DLD1 (cell line): Measurements from ENCODE around the gene TUBB3.
"Not testable (repeated sequence)": the region's sequence is repeated elsewhere in the genome, so short reads cannot be mapped to it uniquely, and the experiment has no call there.

Experiments used
- in situ Hi-C: cut with HindIII; loops from 2 replicates; pipeline ENCODE4 v1.10.0; 2017; ENCODE audit warnings: low sequenced_read_pairs

Gene TUBB3

DNA sequence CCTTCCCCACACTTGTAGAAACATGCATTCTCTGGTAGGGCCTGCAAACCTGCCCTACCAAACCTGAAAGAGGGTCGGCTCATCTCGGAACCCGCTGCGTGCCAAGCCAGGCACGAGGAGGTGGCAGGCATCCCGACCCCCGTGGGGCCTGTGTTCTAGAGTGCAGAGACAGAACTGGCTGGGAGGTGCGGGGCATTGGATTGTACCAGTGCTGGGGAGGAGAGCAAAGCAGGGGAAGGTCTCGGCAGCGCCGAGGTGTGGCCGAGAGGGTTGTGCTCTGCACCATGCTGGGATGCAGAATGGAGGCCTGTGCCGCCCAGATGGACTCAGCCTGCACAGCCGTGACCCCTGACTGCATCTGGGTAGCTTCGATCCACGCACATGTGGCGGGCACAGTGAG is 22.3 kb upstream of the TUBB3 start:
- in situ Hi-C loops, result no loop called here

DNA sequence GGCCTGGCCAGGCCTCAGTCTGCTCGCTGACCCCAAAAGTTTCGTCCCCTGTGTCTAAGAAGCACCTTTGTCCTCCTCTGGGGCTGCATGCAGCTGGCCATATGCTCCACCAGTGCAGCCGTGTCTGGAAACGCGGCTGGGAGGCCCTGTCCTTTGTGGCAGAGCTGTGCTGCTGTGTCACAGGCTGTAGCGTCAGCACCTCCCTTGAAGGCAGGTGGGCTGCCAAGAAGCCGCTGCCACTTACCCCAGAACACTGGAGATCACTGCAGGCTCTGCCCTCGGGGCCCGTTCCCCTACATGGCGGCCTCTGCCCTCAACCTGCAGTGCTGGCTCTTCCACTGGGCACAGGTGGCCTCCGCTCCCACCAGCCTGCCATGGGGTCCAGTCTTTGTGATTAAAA is 20.2 kb upstream of the TUBB3 start:
- in situ Hi-C loops, result no loop called here

DNA sequence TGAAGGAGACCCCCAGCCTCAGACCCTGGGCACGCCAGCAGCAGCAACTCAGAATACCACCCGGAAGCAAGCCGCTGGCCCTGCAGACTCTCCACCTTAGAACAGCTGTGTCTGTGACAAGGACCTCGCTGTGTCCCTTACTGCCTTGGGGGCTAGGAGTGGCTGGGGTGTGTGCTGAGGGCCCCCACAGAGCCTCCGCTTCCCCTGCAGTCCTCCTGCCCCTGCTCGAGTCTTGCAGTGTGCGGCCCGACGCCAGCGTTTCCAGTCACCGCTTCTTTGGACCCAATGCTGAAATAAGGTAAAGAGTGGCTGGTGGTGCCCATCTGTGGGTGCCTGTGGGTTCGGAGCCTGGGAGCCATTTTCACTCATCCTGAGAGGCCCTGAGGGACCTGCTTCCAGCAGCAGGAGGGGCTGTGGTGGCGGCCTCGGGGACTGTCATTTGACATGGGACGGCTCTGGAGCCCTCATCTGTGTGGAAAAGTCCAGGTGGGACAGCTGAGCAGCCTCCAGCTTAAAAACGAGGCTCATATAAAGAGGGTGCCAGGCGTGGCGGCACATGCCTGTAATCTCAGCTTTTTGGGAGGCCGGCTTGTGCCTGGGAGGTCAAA is 19.1 kb upstream of the TUBB3 start:
- in situ Hi-C loops, result no loop called here

DNA sequence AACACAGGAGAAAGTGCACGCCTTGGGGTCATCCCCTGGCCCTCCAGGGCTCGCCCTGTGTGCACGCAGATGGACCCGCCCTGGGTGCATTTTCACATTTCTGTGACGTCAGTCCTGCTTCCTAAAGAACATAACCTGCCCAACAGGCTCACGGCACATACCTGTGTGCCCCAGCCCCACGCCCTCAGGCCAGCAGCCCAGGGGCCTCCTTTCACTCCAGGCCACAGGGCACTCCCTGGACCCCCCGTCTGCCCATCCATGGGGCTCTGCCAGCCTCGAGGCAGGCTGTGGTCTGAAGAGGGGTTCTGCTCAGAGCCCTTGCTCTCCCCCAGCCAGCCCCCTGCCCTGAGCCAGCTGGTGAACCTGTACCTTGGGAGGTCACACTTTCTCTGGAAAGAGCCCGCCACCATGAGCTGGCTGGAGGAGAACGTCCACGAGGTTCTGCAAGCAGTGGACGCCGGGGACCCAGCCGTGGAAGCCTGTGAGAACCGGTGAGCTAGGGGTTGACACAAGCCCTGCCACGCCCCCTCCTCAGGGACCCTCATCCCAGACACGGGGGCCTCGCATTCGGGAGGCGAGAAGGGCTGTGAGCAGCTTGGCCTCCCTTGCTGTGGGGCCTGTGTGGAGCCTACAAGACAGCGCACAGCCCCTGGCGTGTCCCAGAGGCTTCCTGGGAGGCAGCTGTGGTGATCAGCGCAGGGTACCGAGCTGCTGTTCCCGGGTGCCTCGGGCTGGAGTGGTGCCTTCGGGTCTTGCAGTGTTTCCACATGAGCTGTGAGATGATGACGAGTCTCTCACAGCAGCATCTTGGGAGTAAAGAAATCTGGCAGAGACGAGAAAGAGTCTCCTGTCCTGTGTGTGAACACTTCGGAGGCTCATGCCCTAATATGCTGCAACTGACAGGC is 18.3 kb upstream of the TUBB3 start:
- in situ Hi-C loops, result no loop called here

DNA sequence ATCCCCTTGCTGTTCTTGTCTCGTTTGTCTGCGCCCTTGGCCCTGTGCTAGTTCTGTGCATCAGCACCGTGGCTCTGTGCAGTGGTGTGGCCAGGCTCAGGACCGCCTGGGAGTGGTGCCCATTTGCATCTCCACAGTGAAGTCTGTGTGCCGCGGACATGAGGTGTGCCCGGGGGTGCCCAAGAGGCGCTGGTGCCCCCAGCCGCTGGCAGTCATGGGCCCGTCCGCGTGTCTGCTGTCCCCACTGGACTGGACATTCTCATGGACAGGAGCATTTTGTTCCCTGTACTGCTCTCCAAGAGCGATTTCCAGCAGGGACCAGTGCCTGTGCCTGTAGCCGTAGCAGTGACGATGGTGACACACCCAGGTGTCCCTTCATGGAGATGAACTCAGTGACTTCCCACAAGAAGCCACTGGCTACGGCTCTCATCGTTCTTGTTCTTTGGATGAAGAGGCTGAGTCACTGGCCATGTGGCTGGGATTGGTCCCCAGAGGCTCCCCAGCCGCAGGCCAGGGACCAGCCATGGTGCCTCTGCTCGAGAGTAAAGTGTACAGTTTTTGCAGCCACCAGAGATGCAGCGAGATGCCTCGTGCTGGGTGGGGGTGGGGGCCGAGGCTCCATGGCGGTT is 17.5 kb upstream of the TUBB3 start:
- in situ Hi-C loops, result no loop called here

DNA sequence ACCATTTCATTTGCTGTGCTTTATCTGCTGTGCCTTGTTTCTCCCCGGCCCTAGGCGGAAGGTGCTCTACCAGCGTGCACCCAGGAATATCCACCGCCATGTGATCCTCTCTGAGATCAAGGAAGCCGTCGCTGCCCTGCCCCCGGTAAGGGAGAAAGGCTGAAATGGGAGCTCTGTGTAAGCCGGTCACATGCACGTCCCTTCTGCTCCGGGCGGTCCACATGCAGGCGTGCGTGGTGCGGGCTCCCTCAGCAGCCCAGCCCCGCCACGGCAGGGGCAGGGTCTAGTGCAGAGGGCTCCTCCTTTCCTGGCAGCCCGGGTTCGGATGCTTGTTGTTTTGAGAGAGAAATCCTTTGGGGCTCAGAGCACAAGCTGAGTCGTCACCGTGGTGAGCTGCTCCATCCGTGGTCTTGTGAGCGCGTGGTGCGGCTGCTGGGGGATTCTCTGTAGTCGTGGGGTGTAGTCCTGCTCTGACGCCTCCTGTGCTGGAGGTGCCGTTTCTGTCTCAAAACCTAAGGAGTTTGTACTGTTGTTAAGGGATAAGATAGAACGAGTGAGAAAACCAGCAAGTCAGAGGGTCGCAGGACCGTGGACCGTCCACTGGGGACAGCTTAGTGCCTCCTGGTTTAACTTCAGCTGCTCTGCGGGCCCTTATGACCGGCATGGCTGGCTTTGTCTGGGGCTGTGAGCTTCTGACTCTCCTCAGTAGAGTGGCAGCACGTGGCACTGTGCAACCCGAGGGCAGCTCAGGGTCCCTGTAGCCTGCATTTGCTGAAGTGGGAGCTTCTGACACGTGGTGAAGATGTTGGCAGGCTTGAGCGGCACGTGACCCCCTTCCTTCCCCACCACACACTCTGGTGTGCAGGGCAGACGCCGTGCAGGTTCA is 16.8 kb upstream of the TUBB3 start:
- in situ Hi-C loops, result no loop called here

DNA sequence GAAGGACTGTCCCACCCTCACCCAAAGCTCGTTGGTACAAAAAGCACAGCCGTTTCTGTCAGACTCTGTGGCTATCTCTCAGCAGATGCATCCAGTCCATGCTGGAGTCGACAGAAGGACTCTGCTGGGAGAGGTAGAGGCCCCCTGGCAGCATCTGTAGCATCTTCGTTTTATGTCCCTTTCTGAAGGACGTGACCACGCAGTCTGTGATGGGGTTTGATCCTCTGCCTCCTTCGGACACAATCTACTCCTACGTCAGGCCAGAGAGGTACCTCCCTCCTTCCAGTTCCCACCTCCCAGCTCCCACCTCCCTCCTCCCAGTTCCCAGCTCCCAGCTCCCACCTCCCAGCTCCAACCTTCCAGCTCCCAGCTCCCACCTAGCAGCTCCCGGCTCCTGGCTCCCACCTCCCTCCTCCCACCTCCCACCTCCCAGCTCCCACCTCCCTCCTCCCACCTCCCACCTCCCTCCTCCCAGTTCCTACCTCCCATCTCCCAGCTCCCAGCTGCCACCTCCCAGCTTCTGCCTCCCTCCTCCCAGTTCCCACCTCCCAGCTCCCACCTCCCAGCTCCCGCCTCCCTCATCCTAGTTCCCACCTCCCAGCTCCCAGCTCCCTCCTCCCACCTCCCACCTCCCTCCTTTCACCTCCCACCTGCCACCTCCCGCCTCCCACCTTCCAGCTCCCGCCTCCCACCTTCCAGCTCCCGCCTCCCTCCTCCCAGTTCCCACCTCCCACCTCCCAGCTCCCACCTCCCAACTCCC is 15.9 kb upstream of the TUBB3 start:
- in situ Hi-C loops, result no loop called here

DNA sequence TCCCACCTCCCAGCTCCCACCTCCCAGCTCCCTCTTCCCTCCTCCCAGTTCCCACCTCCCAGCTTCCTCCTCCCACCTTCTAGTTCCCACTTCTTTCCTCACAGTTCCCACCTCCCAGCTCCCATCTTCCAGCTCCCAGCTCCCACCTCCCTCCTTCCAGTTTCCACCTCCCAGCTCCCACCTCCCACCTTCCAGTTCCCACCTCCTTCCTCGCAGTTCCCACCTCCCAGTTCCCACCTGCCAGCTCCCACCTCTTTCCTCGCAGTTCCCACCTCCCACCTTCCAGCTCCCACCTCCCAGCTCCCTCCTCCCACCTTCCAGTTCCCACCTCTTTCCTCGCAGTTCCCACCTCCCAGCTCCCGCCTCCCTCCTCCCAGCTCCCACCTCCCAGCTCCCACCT is 14.9 kb upstream of the TUBB3 start:
- in situ Hi-C loops, result no loop called here

DNA sequence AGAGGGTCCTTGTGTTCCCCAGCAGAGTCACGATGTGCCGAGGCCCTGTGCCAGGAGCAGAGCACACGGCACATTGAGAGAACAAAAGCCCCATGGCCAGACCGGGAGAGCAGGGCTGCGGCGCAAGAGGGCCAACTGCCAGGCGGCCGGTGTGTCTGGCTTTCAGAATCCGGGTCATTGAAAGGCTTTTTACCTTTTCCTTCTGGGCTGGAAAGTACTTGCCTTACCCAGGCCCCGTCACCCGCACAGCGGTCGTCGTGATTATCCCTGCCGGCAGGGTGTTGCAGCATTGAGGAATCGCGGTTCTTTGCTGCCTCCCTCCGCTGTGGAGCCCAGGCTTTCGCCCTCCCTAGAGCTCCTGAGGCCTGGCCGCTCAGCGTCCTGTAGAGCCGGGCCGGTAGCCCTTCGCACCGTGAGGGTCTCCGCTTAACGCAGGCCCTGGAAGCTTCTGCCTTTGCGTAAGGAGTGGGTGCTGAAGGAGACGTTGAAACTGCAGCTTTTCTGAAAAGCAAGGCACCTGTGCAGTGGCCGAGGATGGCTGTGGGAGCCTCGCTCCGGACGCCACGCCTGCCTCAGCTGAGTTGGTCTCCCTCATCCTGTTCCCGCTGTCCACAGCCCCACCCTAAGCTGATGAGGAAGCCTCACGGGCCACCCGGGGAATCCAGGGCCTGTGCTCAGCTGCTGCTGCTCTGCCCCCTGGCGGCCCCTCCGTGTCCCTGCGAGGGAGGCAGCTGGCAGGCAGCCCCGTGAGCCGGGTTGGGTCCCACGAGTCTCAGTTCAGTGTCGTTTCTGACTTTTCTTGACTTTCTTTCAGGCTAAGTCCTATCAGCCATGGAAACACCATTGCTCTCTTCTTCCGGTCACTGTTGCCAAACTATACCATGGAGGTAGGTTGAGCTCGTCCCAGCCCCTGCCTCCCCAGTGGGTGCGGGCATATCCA is 13.1 kb upstream of the TUBB3 start:
- in situ Hi-C loops, result no loop called here

DNA sequence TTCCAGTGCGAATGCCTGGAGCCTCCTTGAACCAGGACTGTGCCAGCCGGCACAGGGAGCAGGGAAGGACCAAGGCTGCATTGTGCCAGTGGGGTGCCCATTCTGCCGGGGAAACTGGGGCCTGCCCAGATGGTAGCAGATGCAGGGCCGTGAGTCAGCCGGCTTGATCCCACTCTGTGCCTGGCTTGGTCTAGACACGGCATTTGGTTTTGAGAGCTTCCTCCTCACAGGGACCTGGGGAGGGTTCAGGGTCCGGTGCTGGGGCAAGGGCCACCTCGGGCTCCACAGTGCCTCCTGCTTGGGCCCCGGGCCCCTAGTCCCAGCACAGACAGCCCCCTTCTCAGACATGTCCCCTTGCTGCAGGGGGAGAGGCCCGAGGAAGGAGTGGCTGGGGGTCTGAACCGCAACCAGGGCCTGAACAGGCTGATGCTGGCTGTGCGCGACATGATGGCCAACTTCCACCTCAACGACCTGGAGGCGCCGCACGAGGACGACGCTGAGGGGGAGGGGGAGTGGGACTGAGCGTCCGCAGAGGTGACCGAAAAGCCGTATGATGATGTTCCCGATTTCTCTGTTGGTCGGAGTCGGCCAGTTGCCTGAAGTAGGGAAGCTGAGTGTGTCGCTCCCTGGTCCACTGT is 12.3 kb upstream of the TUBB3 start:
- in situ Hi-C loops, result no loop called here

DNA sequence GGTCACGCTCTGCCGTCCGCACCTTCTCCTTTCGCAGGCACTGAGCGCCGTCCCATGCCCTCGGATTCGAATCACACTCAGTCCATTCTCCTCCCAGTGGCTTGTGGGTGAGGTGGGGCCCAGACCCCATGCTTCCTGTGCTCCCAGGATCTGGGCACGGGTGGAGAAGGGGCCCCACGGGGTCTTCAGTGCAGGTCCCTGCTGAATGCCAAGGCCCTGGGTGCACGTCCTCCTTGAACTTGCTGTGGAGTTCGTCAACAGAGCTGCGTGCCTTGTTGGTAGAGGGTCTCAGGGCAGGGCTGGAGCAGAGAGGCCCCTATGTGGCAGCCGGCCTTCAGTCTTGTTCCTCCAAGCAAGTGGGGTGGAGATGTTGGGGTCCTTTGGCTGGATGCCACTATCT is 11.8 kb upstream of the TUBB3 start:
- in situ Hi-C loops, result no loop called here

DNA sequence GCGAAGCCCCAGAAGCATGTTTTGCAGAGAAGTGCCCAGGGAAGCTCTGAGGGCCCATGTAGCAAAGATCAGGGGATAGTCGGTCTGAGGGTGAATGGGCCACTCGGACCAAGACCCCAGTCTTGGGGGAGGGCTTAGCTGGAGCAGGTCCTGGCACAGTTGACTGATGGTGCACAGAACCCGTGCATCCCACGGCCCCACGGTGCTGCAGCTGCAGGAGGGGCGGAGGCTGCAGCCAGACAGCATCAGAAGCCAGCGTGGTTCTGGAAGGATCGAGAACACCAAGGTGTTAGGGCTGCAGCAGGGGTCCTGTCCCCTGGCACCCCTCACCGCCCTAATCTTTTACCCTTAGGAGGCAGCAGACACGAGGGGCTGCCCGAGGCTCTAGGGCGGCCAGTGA is 11.0 kb upstream of the TUBB3 start:
- in situ Hi-C loops, result no loop called here

DNA sequence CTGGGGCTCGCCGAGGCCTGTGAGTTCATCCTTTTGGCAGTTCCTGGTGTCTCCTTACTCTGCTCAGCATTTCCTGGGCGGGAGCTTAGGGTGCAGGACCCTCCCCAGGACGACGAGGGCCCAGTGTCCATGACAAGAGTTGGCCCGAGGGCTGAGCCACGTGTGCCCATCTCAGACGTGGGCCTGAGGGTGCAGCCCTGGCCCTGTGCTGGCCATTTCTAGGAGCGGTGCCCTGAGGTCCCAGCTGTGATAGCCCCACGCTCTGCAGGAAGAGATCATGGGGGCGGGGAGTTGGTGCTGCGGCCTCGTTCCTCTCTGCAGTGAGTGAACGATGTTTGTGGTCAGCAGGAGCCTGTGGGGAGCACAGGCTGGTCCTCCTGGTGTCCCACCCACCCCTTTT is 10.5 kb upstream of the TUBB3 start:
- in situ Hi-C loops, result no loop called here

DNA sequence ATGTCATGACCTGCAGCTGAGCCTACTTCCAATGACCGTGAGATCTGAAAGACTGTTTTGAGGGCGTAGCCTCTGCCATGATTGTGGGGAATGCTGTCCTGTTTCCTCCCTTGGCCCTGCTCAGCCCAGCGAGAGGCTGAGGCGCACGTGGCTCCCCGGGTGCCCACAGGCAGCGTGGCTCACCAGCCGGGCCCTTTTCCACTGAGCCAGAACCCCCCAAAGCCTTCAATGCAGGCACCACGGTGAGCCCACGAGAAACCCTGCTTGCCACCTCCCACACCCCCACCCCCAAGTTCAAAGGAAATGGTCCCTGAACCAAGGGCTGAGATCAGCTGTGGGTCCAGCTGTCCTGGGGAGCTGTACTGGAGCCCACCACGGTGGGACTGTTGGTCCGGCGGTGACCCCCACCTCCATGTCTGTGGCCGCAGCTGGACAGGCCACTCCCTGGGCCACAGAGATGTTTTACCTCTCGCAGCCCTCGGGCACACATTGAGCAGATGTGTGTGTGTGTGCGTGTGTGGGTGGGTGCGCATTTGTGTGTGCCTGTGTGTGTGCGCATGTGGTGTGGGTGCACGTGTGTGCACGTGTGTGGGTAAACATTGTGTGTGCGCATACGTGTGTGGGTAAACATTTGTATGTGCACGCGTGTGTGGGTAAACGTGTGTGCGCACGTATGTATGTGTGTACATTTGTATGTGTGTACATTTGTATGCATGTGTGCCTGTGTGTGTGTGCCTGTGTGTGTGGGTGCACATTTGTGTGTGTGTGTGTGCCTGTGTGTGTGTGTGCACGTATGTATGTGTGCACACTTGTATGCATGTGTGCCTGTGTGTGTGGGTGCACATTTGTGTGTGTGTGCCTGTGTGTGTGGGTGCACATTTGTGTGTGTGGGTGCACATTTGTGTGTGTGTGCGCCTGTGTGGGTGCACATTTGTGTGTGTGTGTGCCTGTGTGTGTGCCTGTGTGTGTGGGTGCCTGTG is 9.4 kb upstream of the TUBB3 start:
- in situ Hi-C loops, result no loop called here

DNA sequence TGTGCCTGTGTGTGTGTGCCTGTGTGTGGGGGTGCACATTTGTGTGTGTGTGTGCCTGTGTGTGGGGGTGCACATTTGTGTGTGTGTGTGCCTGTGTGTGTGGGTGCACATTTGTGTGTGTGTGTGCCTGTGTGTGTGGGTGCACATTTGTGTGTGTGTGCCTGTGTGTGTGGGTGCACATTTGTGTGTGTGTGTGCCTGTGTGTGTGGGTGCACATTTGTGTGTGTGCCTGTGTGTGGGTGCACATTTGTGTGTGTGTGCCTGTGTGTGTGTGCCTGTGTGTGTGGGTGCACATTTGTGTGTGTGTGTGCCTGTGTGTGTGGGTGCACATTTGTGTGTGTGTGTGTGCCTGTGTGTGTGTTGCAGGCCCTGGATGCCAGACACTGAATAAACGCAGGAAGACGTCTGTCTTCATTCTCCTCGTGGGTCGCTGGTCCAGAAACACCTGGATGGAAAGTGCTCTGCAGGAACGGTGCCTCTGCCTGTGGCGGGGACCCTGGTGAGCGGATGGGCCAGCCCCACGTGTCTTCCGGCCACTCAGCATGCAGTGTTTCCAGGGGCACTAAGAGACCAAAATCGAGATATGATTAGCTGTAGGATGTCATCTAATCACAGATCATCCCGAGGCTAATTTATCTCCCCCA is 8.4 kb upstream of the TUBB3 start:
- in situ Hi-C loops, result not testable (repeated sequence)

DNA sequence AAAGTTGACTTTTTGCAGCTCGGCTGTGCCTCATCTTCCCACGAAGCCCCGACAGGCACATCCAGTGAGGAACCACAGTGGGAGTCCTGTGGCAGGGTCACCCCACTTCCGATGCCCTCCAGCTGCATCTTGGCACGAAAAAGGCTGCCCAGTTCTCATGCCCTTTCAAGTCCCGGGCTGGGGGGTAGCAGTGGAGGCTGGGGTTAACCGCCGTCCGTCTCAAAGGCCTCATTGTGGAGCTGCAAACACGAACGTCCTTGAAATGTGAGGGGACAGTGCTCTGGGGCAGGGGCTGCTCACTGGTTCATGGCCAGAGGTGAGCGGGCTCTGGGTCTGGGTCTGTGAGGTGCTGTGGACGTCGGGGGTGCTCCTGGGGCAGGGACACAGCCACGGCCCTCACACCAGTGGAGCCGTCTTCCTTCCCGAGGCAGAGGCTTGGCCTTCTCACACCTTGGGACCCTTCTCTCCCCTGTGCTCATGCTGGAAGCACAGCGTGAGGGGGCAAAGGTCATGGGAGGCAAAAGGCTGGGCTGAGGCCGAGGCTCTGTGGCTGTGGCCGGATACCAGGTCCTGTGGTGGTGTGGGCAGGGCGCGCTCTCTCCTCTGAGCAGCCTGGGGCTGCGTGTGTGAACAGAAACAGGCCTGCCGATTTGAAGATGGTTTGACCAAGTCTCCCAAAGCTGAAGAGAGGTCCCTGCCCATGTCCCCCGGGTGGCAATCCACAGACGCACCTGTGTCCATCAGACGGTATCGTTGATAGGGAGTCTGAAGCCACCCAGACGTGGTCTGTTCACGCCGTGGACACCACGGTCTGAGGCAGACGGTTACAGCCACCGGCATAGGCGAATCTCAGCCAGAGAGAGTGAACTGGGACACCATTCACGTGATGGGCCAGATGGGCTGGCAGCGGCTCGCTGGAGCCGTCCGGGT is 7.6 kb upstream of the TUBB3 start:
- in situ Hi-C loops, result no loop called here
